K562 (cell line): ENCODE results near the gene RYR3.

Source experiments
- ATF7 ChIP-seq: fragments of 450-650 bp; IDR thresholded peaks from 2 replicates; pipeline ENCODE4 v1.7.1; 2014; ENCODE audit warnings: mild to moderate bottlenecking, moderate library complexity
- CEBPB ChIP-seq: fragments of 450-650 bp; IDR thresholded peaks from 2 replicates; pipeline ENCODE4 v1.6.1; 2016; ENCODE audit warnings: missing genetic modification characterization, missing compliant biosample characterization
- CEBPZ ChIP-seq: fragments of 150-350 bp; IDR thresholded peaks from 2 replicates; pipeline ENCODE4 v1.6.1; 2014; ENCODE audit warnings: low read depth, mild to moderate bottlenecking, low read length, borderline replicate concordance
- CHD1 ChIP-seq: fragments of 200-600 bp; sonication (generic); IDR thresholded peaks from one replicate; pipeline ENCODE4 v1.6.1; 2012; ENCODE audit warnings: mild to moderate bottlenecking, moderate library complexity, low read length, inconsistent platforms
- CTCF ChIP-seq, 3 experiments: IDR thresholded peaks in 2 of 3; conservative IDR thresholded peaks in 1 of 3; 2 replicates each; pipeline ENCODE4 v1.5.1; 2011 to 2012; ENCODE audit warnings: low read length in 3 of 3, mild to moderate bottlenecking in 3 of 3, control low read depth in 2 of 3, improper control_type of control experiment in 1 of 3, inconsistent platforms in 1 of 3, low read depth in 1 of 3, mixed read lengths in 1 of 3, moderate library complexity in 1 of 3; ENCODE audit not compliant: insufficient read depth in 2 of 3
- DPF2 ChIP-seq: fragments of 450-650 bp; IDR thresholded peaks from 2 replicates; pipeline ENCODE4 v1.6.1; 2016
- EZH2 ChIP-seq: IDR thresholded peaks from 2 replicates; pipeline ENCODE4 v1.6.1; 2012; ENCODE audit warnings: low read depth, mild to moderate bottlenecking, inconsistent platforms, low read length, borderline replicate concordance
- HBP1 ChIP-seq: fragments of 450-650 bp; formaldehyde crosslinking; IDR thresholded peaks from 2 replicates; pipeline ENCODE4 v1.4.0; 2022; ENCODE audit warnings: missing genetic modification characterization
- PHTF2 ChIP-seq: fragments of 250-450 bp; sonication (Bioruptor Pico); IDR thresholded peaks from 2 replicates; pipeline ENCODE4 v1.5.0; 2021; ENCODE audit warnings: mild to moderate bottlenecking
- POLR2AphosphoS5 ChIP-seq: IDR thresholded peaks from 2 replicates; pipeline ENCODE4 v1.6.1; 2011; ENCODE audit warnings: mild to moderate bottlenecking, low read depth, low read length, moderate library complexity; ENCODE audit not compliant: control insufficient read depth, insufficient read depth
- SP1 ChIP-seq: sonication (generic); formaldehyde crosslinking; IDR thresholded peaks from 2 replicates; pipeline ENCODE4 v1.8.1; 2022; ENCODE audit warnings: mild to moderate bottlenecking, missing genetic modification reagents
- TAF15 ChIP-seq: fragments of 200-400 bp; formaldehyde crosslinking; IDR thresholded peaks from 2 replicates; pipeline ENCODE4 v1.6.1; 2017; ENCODE audit warnings: mild to moderate bottlenecking, low read depth, low read length, moderate library complexity
- ZNF124 ChIP-seq: sonication (generic); formaldehyde crosslinking; IDR thresholded peaks from 2 replicates; pipeline ENCODE4 v1.8.1; 2022; ENCODE audit warnings: missing genetic modification reagents

GRCh38 chr15:33794453-33794852 is 483.7 kb downstream of the RYR3 start:
- TF ChIP-seq CTCF (IDR thresholded peaks at IDR 0.05 in 2 of 3, conservative IDR thresholded peaks at IDR 0.05 in 1 of 3; ENCODE audit: insufficient read depth in 2 of 3, low read depth in 1 of 3, low read length in 3 of 3) (no peak), ZNF124 (no peak), POLR2AphosphoS5 (no peak), HBP1 (CRISPR knock-in tag) (no peak), ATF7 (no peak), PHTF2 (CRISPR knock-in tag) (no peak), DPF2 (no peak), SP1 (no peak), CEBPB (tag) (no peak), CHD1 (no peak), TAF15 (no peak), CEBPZ (no peak), EZH2 (no peak)
